HCT116 (cell line): ENCODE data around the gene DUSP16. TPM values are rescaled to one million over a fixed set of nuclear protein-coding genes. Genes with fewer than 3 reads are reported as not detected.

Experiments used
- ATAC-seq: fragments of 200-7000 bp; cut with Tn5 transposase; 2 replicates; pipeline ENCODE4 v1.9.1; 2020; ENCODE audit warnings: mild to moderate bottlenecking, moderate library complexity
- BruUV-seq: library from RNA; stranded (reverse); fragments of 400-500 nt; replicated peaks from 2 replicates; lab custom pipeline; 2021; lab: Mats Ljungman, UMichigan
- CTCF ChIA-PET: fragments of 300-600 bp; sonication (Branson Sonifier 250); formaldehyde crosslinking; loops from one replicate; lab custom pipeline; 2021; ENCODE audit warnings: antibody characterized with exemption; lab: Charles Lee
- POLR2A ChIA-PET: fragments of 300-600, 350-600 bp; sonication (Branson Sonifier 250); formaldehyde crosslinking; loops from one replicate; lab custom pipeline; 2021; ENCODE audit warnings: antibody characterized with exemption; lab: Charles Lee
- RAD21 ChIA-PET, 2 experiments: fragments of 300-600 bp; sonication (Branson Sonifier 250); formaldehyde crosslinking; loops; one replicate each; lab custom pipeline; 2023; ENCODE audit warnings: low total read pairs in 2 of 2; ENCODE audit not compliant: uncharacterized antibody in 2 of 2, unreplicated experiment in 2 of 2, low non-redundant PET in 1 of 2; lab: Charles Lee
- DNase-seq: peaks from one replicate; pipeline ENCODE4 v3.0.0-alpha.2; 2010; ENCODE audit warnings: low read depth, low spot score
- H2AFZ ChIP-seq: fragments of 200-600 bp; shearing (Covaris generic), sonication (generic); 2 replicates; pipeline ENCODE4 v1.6.1; 2017; ENCODE audit warnings: low read depth, mixed run types, mixed read lengths, antibody characterized with exemption, low read length; ENCODE audit not compliant: poor library complexity, severe bottlenecking
- H3K27ac ChIP-seq: 2 replicates; pipeline ENCODE4 v1.5.1; 2012; ENCODE audit warnings: low read depth, low read length
- H3K27me3 ChIP-seq: fragments of 200-600 bp; sonication (generic); 2 replicates; pipeline ENCODE4 v1.6.1; 2016; ENCODE audit warnings: mixed run types, low read length, mixed read lengths; ENCODE audit not compliant: insufficient read depth
- H3K36me3 ChIP-seq, 2 experiments: fragments of 200-500 bp in 1 of 2; fragments of 200-600 bp in 1 of 2; sonication (Bioruptor generic) in 1 of 2; sonication (generic) in 1 of 2; 2 replicates each; pipeline versions ENCODE4 v1.5.1 to v1.6.1; 2014 to 2016; ENCODE audit warnings: low read length in 2 of 2, inconsistent platforms in 1 of 2, mixed read lengths in 1 of 2, mixed run types in 1 of 2; ENCODE audit not compliant: insufficient read depth in 2 of 2, control insufficient read depth in 1 of 2
- H3K4me1 ChIP-seq, 2 experiments: fragments of 200-600 bp in 1 of 2; sonication (generic) in 1 of 2; 2 replicates each; pipeline versions ENCODE4 v1.5.1 to v1.6.1; 2012 to 2017; ENCODE audit warnings: low read length in 2 of 2, inconsistent platforms in 1 of 2, mild to moderate bottlenecking in 1 of 2, mixed read lengths in 1 of 2, mixed run types in 1 of 2, moderate library complexity in 1 of 2; ENCODE audit not compliant: insufficient read depth in 2 of 2, control insufficient read depth in 1 of 2
- H3K4me2 ChIP-seq: fragments of 200-600 bp; sonication (generic); 2 replicates; pipeline ENCODE4 v1.6.1; 2017; ENCODE audit warnings: mixed run types, low read length, mixed read lengths
- H3K4me3 ChIP-seq, 2 experiments: fragments of 200-600 bp in 1 of 2; sonication (generic) in 1 of 2; replicated peaks in 1 of 2; 2 replicates each; pipeline ENCODE4 v1.5.1; 2011 to 2016; ENCODE audit warnings: low read length in 2 of 2, control low read depth in 1 of 2, low read depth in 1 of 2, mild to moderate bottlenecking in 1 of 2, mixed read lengths in 1 of 2, mixed run types in 1 of 2
- H3K79me2 ChIP-seq: fragments of 200-600 bp; sonication (generic); 2 replicates; pipeline ENCODE4 v1.6.1; 2017; ENCODE audit warnings: mild to moderate bottlenecking, mixed run types, low read length, moderate library complexity, mixed read lengths; ENCODE audit not compliant: insufficient read depth
- H3K9ac ChIP-seq: fragments of 200-600 bp; sonication (generic); 2 replicates; pipeline ENCODE4 v1.6.1; 2016; ENCODE audit warnings: low read length, mixed read lengths
- H3K9me2 ChIP-seq: fragments of 200-600 bp; sonication (generic), shearing (Covaris generic); 2 replicates; pipeline ENCODE4 v1.6.1; 2017; ENCODE audit warnings: mixed run types, mild to moderate bottlenecking, moderate library complexity; ENCODE audit not compliant: insufficient read depth
- H3K9me3 ChIP-seq, 2 experiments: fragments of 200-500 bp in 1 of 2; fragments of 200-600 bp in 1 of 2; sonication (Bioruptor generic) in 1 of 2; sonication (generic) in 1 of 2; 2 replicates each; pipeline ENCODE4 v1.6.1; 2014 to 2017; ENCODE audit warnings: low read length in 2 of 2, mixed read lengths in 2 of 2, inconsistent platforms in 1 of 2, low read depth in 1 of 2, mild to moderate bottlenecking in 1 of 2, mixed run types in 1 of 2, moderate library complexity in 1 of 2; ENCODE audit not compliant: control insufficient read depth in 1 of 2, insufficient read depth in 1 of 2
- H4K20me1 ChIP-seq: fragments of 200-600 bp; sonication (generic), shearing (Covaris generic); 2 replicates; pipeline ENCODE4 v1.6.1; 2017; ENCODE audit warnings: mixed run types, mild to moderate bottlenecking, moderate library complexity; ENCODE audit not compliant: insufficient read depth
- ATF3 ChIP-seq: IDR thresholded peaks from 2 replicates; pipeline ENCODE4 v1.6.1; 2012
- CBX3 ChIP-seq: IDR thresholded peaks from 2 replicates; pipeline ENCODE4 v1.6.1; 2012; ENCODE audit warnings: low read depth
- CEBPB ChIP-seq: IDR thresholded peaks from 2 replicates; pipeline ENCODE4 v1.6.1; 2012; ENCODE audit warnings: low read depth
- CTCF ChIP-seq, 3 experiments: fragments of 200-600 bp in 1 of 3; sonication (generic) in 1 of 3; IDR thresholded peaks in 2 of 3; conservative IDR thresholded peaks in 1 of 3; 2 replicates each; pipeline ENCODE4 v1.5.1; 2012 to 2017; ENCODE audit warnings: low read depth in 2 of 3, low read length in 2 of 3, antibody characterized with exemption in 1 of 3, borderline replicate concordance in 1 of 3, control low read depth in 1 of 3, mild to moderate bottlenecking in 1 of 3, mixed read lengths in 1 of 3, mixed run types in 1 of 3, moderate library complexity in 1 of 3; ENCODE audit not compliant: insufficient read depth in 1 of 3
- ELF1 ChIP-seq: IDR thresholded peaks from 2 replicates; pipeline ENCODE4 v1.6.1; 2012; ENCODE audit warnings: low read depth, borderline replicate concordance
- EZH2phosphoT487 ChIP-seq: fragments of 200-600 bp; IDR thresholded peaks from 2 replicates; pipeline ENCODE4 v1.6.1; 2018; ENCODE audit warnings: antibody characterized with exemption, borderline replicate concordance
- FOSL1 ChIP-seq: IDR thresholded peaks from 2 replicates; pipeline ENCODE4 v1.6.1; 2012; ENCODE audit warnings: low read depth
- JUND ChIP-seq: IDR thresholded peaks from 2 replicates; pipeline ENCODE4 v1.6.1; 2012
- MAX ChIP-seq: IDR thresholded peaks from 2 replicates; pipeline ENCODE4 v1.6.1; 2012
- POLR2A ChIP-seq: IDR thresholded peaks from 2 replicates; pipeline ENCODE4 v1.7.0; 2011; ENCODE audit warnings: borderline replicate concordance; ENCODE audit not compliant: insufficient read depth, insufficient read length; ENCODE audit errors: extremely low read depth
- POLR2AphosphoS5 ChIP-seq: IDR thresholded peaks from 2 replicates; pipeline ENCODE4 v1.6.1; 2011; ENCODE audit warnings: mild to moderate bottlenecking, low read depth, low read length, moderate library complexity
- RAD21 ChIP-seq: IDR thresholded peaks from 2 replicates; pipeline ENCODE4 v1.6.1; 2012; ENCODE audit warnings: low read depth, mild to moderate bottlenecking
- SP1 ChIP-seq: IDR thresholded peaks from 2 replicates; pipeline ENCODE4 v1.6.1; 2012; ENCODE audit warnings: low read depth
- SRF ChIP-seq: IDR thresholded peaks from 2 replicates; pipeline ENCODE4 v1.6.1; 2012; ENCODE audit warnings: low read depth
- TCF7L2 ChIP-seq: IDR thresholded peaks from 2 replicates; pipeline ENCODE4 v1.7.0; 2011; ENCODE audit warnings: borderline replicate concordance, inconsistent platforms; ENCODE audit not compliant: insufficient read depth, insufficient read length; ENCODE audit errors: extremely low read depth
- YY1 ChIP-seq: IDR thresholded peaks from 2 replicates; pipeline ENCODE4 v1.6.1; 2011; ENCODE audit warnings: low read length, low read depth, moderate library complexity, mild to moderate bottlenecking; ENCODE audit not compliant: insufficient replicate concordance; ENCODE audit errors: extremely low read depth
- ZBTB33 ChIP-seq: IDR thresholded peaks from 2 replicates; pipeline ENCODE4 v1.6.1; 2011; ENCODE audit warnings: mild to moderate bottlenecking, low read length, moderate library complexity; ENCODE audit not compliant: insufficient replicate concordance; ENCODE audit errors: extremely low read depth
- ZFX ChIP-seq: fragments of 450-650 bp; IDR thresholded peaks from 2 replicates; pipeline ENCODE4 v1.6.1; 2017
- ZNF274 ChIP-seq: fragments of 200-500 bp; sonication (Bioruptor generic); IDR thresholded peaks from 2 replicates; pipeline ENCODE4 v1.6.1; 2014; ENCODE audit warnings: mild to moderate bottlenecking, low read depth, low read length, inconsistent platforms
- intact Hi-C: fragments of 100-400 bp; cut with micrococcal nuclease; formaldehyde crosslinking; loops from 2 replicates; pipeline ENCODE4 v1.10.0; 2022
- total RNA-seq: library from RNA; stranded (reverse); gene quantifications from one replicate; pipeline ENCODE4 v1.2.1, GENCODE V29; 2021; ENCODE audit not compliant: unreplicated experiment

DUSP16 gene
- total RNA-seq, 1 experiment from 2014 or later = 13.4 TPM

GRCh38 chr12:12469386-12469785, 93.3 kb downstream of the DUSP16 start:
- Histone ChIP-seq H4K20me1 (no peaks in the 10 kb centered on the region), H3K27ac (no peak overlapping the region), H3K9me2 (no peaks in the 10 kb centered on the region), H3K27me3 (no peaks in the 10 kb centered on the region), H2AFZ (no peak overlapping the region), H3K9ac (no peak overlapping the region), H3K4me1 (no peaks in the 10 kb centered on the region), H3K4me3 (no peak overlapping the region), H3K36me3 (no peaks in the 10 kb centered on the region), H3K9me3 (no peaks in the 10 kb centered on the region), H3K4me2 (no peak overlapping the region), H3K79me2 (no peaks in the 10 kb centered on the region)
- DNase-seq (no peak), ATAC-seq (no peak)
- BruUV-seq = no TSS peak
- ChIA-PET RAD21 (no interaction called here), CTCF (no interaction called here), POLR2A (no interaction called here)
- TF ChIP-seq ZFX = no peak
- no peak for TF ChIP-seq SRF
- TF ChIP-seq MAX = no peak
- no peak for TF ChIP-seq CEBPB
- no peak for TF ChIP-seq POLR2AphosphoS5
- TF ChIP-seq EZH2phosphoT487 = no peak
- no peak for TF ChIP-seq SP1
- no peak for TF ChIP-seq CTCF (IDR thresholded peaks at IDR 0.05 in 2 of 3, conservative IDR thresholded peaks at IDR 0.05 in 1 of 3; ENCODE audit: borderline replicate concordance in 1 of 3, insufficient read depth in 1 of 3, low read depth in 2 of 3, low read length in 2 of 3)
- TF ChIP-seq ZBTB33 = no peak
- TF ChIP-seq POLR2A = no peak
- no peak for TF ChIP-seq YY1
- TF ChIP-seq RAD21 = no peak
- no peak for TF ChIP-seq ELF1
- TF ChIP-seq JUND = no peak
- no peak for TF ChIP-seq ZNF274
- no peak for TF ChIP-seq TCF7L2
- no peak for TF ChIP-seq ATF3
- TF ChIP-seq FOSL1 = no peak
- no peak for TF ChIP-seq CBX3
- intact Hi-C loops = no loop called here
